ENCODE data around the gene C10orf143.

DNA sequence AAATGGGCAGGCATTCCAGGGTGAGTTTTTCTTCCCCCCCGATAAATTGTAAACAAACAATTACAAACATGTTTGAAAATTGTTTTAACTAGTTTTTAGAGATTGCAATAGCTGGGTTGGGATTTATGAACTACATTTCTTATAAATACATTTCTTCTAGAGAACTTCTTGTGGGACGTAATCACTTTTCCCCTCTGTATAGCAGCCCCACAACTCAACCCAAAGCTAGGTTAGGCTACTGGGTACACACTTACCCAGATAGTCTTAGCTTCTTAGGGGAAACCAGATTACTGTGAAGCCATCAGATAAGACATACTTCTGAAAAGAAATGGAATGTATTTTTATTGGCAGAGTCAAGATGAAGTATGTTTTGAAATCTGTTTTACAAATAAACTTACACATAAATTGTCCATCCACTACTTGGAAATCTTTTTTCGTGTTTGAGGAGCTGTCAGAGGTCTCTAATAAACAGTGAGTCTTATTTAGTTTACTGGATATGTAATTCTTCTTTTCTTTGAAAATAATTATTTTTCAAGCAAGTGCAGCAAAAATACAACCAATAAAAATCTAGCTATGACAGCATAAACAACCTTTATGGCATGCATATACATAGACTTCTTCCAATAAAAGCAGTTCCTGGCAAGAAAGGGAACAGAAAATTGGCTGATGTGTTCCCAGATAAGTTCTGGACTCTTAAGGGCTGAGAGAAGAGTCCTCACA, 17.6 kb upstream of the C10orf143 start:
- TF ChIP-seq, protein P1, sequence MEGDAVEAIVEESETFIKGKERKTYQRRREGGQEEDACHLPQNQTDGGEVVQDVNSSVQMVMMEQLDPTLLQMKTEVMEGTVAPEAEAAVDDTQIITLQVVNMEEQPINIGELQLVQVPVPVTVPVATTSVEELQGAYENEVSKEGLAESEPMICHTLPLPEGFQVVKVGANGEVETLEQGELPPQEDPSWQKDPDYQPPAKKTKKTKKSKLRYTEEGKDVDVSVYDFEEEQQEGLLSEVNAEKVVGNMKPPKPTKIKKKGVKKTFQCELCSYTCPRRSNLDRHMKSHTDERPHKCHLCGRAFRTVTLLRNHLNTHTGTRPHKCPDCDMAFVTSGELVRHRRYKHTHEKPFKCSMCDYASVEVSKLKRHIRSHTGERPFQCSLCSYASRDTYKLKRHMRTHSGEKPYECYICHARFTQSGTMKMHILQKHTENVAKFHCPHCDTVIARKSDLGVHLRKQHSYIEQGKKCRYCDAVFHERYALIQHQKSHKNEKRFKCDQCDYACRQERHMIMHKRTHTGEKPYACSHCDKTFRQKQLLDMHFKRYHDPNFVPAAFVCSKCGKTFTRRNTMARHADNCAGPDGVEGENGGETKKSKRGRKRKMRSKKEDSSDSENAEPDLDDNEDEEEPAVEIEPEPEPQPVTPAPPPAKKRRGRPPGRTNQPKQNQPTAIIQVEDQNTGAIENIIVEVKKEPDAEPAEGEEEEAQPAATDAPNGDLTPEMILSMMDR (IDR thresholded peaks at IDR 0.05), result no peak
- no peak for TF ChIP-seq POLR2A (IDR thresholded peaks at IDR 0.05)

Measured in lower leg skin (tissue), 3 donors.